Pancreas (tissue), 10 donors: Measurements from ENCODE around the gene WWOX. TPM values are rescaled to one million over a fixed set of nuclear protein-coding genes. Genes with fewer than 3 reads are reported as not detected.

Experiments used
- ATAC-seq, 4 donors: fragments of 200-7000 bp; cut with Tn5 transposase; one replicate each; pipeline versions ENCODE4 v1.8.0 to v1.9.1; 2020; ENCODE audit warnings: mild to moderate bottlenecking in 4 of 4, moderate library complexity in 4 of 4
- DNase-seq, 6 donors: peaks; one replicate each; pipeline ENCODE4 v3.0.0-alpha.2; 2020
- FAIRE-seq: peaks from 2 replicates; lab custom pipeline; 2012; peaks lifted over from hg19 to GRCh38; lab: Jason Lieb, UNC
- H3K27ac ChIP-seq, 4 donors: fragments of 200-600 bp; sonication (generic); 1 replicate in 3 of 4; 2 replicates in 1 of 4; pipeline versions ENCODE4 v1.5.0 to v1.8.0; 2020
- H3K27me3 ChIP-seq, 4 donors: fragments of 200-600 bp; one replicate each; pipeline ENCODE4 v1.8.0; 2021
- H3K36me3 ChIP-seq, 3 donors: fragments of 200-600 bp; sonication (generic) in 1 of 3; one replicate each; pipeline versions ENCODE4 v1.5.0 to v1.8.0; 2020 to 2021
- H3K4me1 ChIP-seq, 3 donors: fragments of 200-600 bp; one replicate each; pipeline ENCODE4 v1.8.0; 2021
- H3K4me3 ChIP-seq, 4 donors: fragments of 200-600 bp; sonication (generic) in 2 of 4; one replicate each; pipeline versions ENCODE4 v1.5.0 to v1.8.0; 2020 to 2021
- H3K9me3 ChIP-seq, 4 donors: fragments of 200-600 bp; one replicate each; pipeline ENCODE4 v1.8.0; 2021
- CTCF ChIP-seq, 4 donors: fragments of 200-600 bp; sonication (generic) in 3 of 4; IDR thresholded peaks; one replicate each; pipeline versions ENCODE4 v1.5.0 to v1.8.0; 2021; ENCODE audit warnings: antibody characterized with exemption in 4 of 4
- WGBS, 2 donors: extraction: QIAGEN DNeasy Blood & Tissue Kit; methylation state at CpG; one replicate each; pipeline ENCODE4 v1.1.7; 2013; 5-methylcytosine and 5-hydroxymethylcytosine counted together
- intact Hi-C, 3 donors: fragments of 100-400 bp; cut with DNase I; formaldehyde crosslinking; loops; one replicate each; pipeline versions ENCODE4 v1.11.1 to v1.14.2; 2022
- polyA plus RNA-seq, 2 donors: library from polyadenylated mRNA; stranded (reverse); fragments of 200-250 nt; gene quantifications; one replicate each; pipeline ENCODE4 v1.2.3, GENCODE V29; 2013
- total RNA-seq, 6 donors: library from RNA; stranded (reverse); fragmentation: NEBNext Ultra II Directional in 4 of 6; extraction: Animal tissue kit (Norgen Biotek cat#: 25700) in 4 of 6; gene quantifications; one replicate each; pipeline versions ENCODE4 v1.2.1 to v1.2.4, GENCODE V29; 2021 to 2023
- donor health status: healthy with polysubstance abuse.
- donor health status: DM: no; HTN: no; CAD: no; lungs with moderate emphysema.
- donor health status: DM: no; HTN: no; CAD: no.
- donor health status: control.
- donor health status: control.
- donor health status: Bipolar disorder and iron deficiency.
- donor health status: DM: yes; HTN: yes; CAD: no.
- donor health status: DM: no; HTN: no; CAD: no.
- donor health status: DM: no; HTN: no; CAD: no.
- donor health status: DM: yes; HTN: yes; CAD: no.

The WWOX gene
- total and polyA plus RNA-seq, 8 donors: 6.8 to 14.4 (median 10.8) TPM

- 81 to 84% methylated on average over 9 of the region's 9 CpGs for WGBS, 2 donors
- no peaks in the 10 kb centered on the region for H3K36me3 ChIP-seq
- H3K4me1 ChIP-seq: no peaks in the 10 kb centered on the region
- no peak overlapping the region for H3K4me3 ChIP-seq
- TF ChIP-seq CTCF (IDR thresholded peaks at IDR 0.05): no peak
- intact Hi-C loops: no loop called here
- ATAC-seq: no peak
- no peaks in the 10 kb centered on the region for H3K9me3 ChIP-seq
- no peak overlapping the region for H3K27ac ChIP-seq
- FAIRE-seq: no peak
- no peaks in the 10 kb centered on the region for H3K27me3 ChIP-seq
- no peak for DNase-seq
Measured at GRCh38 chr16:78988361-78988969, 889.0 kb downstream of the WWOX start.

- 77 to 80% methylated on average over 5 of the region's 5 CpGs for WGBS, 2 donors
- FAIRE-seq (no peak), DNase-seq (no peak), ATAC-seq (no peak)
- no peaks in the 10 kb centered on the region for H3K4me1 ChIP-seq
- no peak for TF ChIP-seq CTCF (IDR thresholded peaks at IDR 0.05)
- no peak overlapping the region for H3K27ac ChIP-seq
- no peaks in the 10 kb centered on the region for H3K9me3 ChIP-seq
- no peaks in the 10 kb centered on the region for H3K27me3 ChIP-seq
- intact Hi-C loops: no loop called here
- no peak overlapping the region for H3K4me3 ChIP-seq
- H3K36me3 ChIP-seq: no peaks in the 10 kb centered on the region
Measured at GRCh38 chr16:78990309-78990701, 890.9 kb downstream of the WWOX start.

GRCh38 chr16:78992001-78992400 lies 892.5 kb downstream of the WWOX start:
- no peak overlapping the region for H3K27ac ChIP-seq
- no peaks in the 10 kb centered on the region for H3K9me3 ChIP-seq
- H3K4me3 ChIP-seq: no peak overlapping the region
- no peaks in the 10 kb centered on the region for H3K27me3 ChIP-seq
- FAIRE-seq (no peak), ATAC-seq (no peak), DNase-seq (no peak)
- no peaks in the 10 kb centered on the region for H3K4me1 ChIP-seq
- intact Hi-C loops: no loop called here
- no peak for TF ChIP-seq CTCF (IDR thresholded peaks at IDR 0.05)
- WGBS, 2 donors: 69 to 74% methylated on average over 6 of the region's 6 CpGs
- no peaks in the 10 kb centered on the region for H3K36me3 ChIP-seq

- intact Hi-C loops: no loop called here
- Histone ChIP-seq H3K4me3 (no peak overlapping the region), H3K9me3 (no peaks in the 10 kb centered on the region), H3K36me3 (no peaks in the 10 kb centered on the region), H3K4me1 (no peaks in the 10 kb centered on the region), H3K27me3 (no peaks in the 10 kb centered on the region), H3K27ac (no peak overlapping the region)
- DNase-seq: no peak
- no peak for FAIRE-seq
- no peak for TF ChIP-seq CTCF (IDR thresholded peaks at IDR 0.05)
- WGBS, 2 donors: 32 to 38% methylated on average over 12 of the region's 12 CpGs
- peak in 2 of 4 donors; percentile 27 to 36 for ATAC-seq
Measured at GRCh38 chr16:78993346-78993745, 893.9 kb downstream of the WWOX start.

GRCh38 chr16:78994135-78994745 lies 894.8 kb downstream of the WWOX start:
- ATAC-seq (no peak), DNase-seq (no peak), FAIRE-seq (no peak)
- WGBS, 2 donors: 74 to 77% methylated on average over 15 of the region's 15 CpGs
- TF ChIP-seq CTCF (IDR thresholded peaks at IDR 0.05): no peak
- Histone ChIP-seq H3K27me3 (no peaks in the 10 kb centered on the region), H3K4me3 (no peak overlapping the region), H3K36me3 (no peaks in the 10 kb centered on the region), H3K9me3 (no peaks in the 10 kb centered on the region), H3K27ac (no peak overlapping the region), H3K4me1 (no peaks in the 10 kb centered on the region)
- intact Hi-C loops: no loop called here
